HT-29 (cell line): ENCODE data around the gene AFF3. TPM values are rescaled to one million over a fixed set of nuclear protein-coding genes. Genes with fewer than 3 reads are reported as not detected.
"Not testable (repeated sequence)": the region's sequence is repeated elsewhere in the genome, so short reads cannot be mapped to it uniquely, and the experiment has no call there.

Experiments used
- DNase-seq: peaks from one replicate; pipeline ENCODE4 v3.0.0-alpha.2; 2015; ENCODE audit warnings: low spot score
- total RNA-seq: library from RNA; depleted of rRNA; stranded (reverse); fragments of >200 nt; shearing (Covaris generic); gene quantifications from 2 replicates; pipeline ENCODE4 v1.2.3, GENCODE V29; 2014

Gene AFF3
- total RNA-seq, 1 experiment from 2014 or later: not detected

- DNase-seq: no peak
These were observed 3.7 kb upstream of the AFF3 start for GRCh38 chr2:100145893-100146656.

- no peak for DNase-seq
These were observed 896 bp upstream of the AFF3 start for GRCh38 chr2:100143286-100143685.

GRCh38 chr2:100141906-100142305, 484 bp downstream of the AFF3 start:
- no peak for DNase-seq

GRCh38 chr2:100140582-100140981, 1.8 kb downstream of the AFF3 start:
- no peak for DNase-seq

GRCh38 chr2:100137866-100138570, 4.4 kb downstream of the AFF3 start:
- DNase-seq: no peak

- no peak for DNase-seq
These were observed 5.1 kb downstream of the AFF3 start for GRCh38 chr2:100137318-100137717.

- no peak for DNase-seq
These were observed 6.1 kb downstream of the AFF3 start for GRCh38 chr2:100136310-100136709.

- no peak for DNase-seq
These were observed 7.0 kb downstream of the AFF3 start for GRCh38 chr2:100135415-100135814.

GRCh38 chr2:100130595-100131391, 11.6 kb downstream of the AFF3 start:
- DNase-seq: no peak

- no peak for DNase-seq
These were observed 15.4 kb downstream of the AFF3 start for GRCh38 chr2:100126897-100127401.

GRCh38 chr2:100126201-100126600, 16.2 kb downstream of the AFF3 start:
- no peak for DNase-seq

GRCh38 chr2:100125626-100126025, 16.8 kb downstream of the AFF3 start:
- DNase-seq: no peak

GRCh38 chr2:100124761-100125160, 17.6 kb downstream of the AFF3 start:
- no peak for DNase-seq

- no peak for DNase-seq
These were observed 21.2 kb downstream of the AFF3 start for GRCh38 chr2:100121124-100121718.

GRCh38 chr2:100119235-100119634, 23.2 kb downstream of the AFF3 start:
- no peak for DNase-seq

GRCh38 chr2:100113990-100114433, 28.4 kb downstream of the AFF3 start:
- no peak for DNase-seq

- no peak for DNase-seq
These were observed 31.8 kb downstream of the AFF3 start for GRCh38 chr2:100110614-100111000.

GRCh38 chr2:100109986-100110613, 32.3 kb downstream of the AFF3 start:
- no peak for DNase-seq

- DNase-seq: not testable (repeated sequence)
These were observed 33.8 kb downstream of the AFF3 start for GRCh38 chr2:100108648-100109020.

- no peak for DNase-seq
These were observed 34.3 kb downstream of the AFF3 start for GRCh38 chr2:100107906-100108647.
